HG02870 (cell line): Measurements from ENCODE around the gene GUCD1.
A peak's percentile ranks its signal among the peaks of the same experiment; 100 is the strongest.
"Not testable (repeated sequence)": the region's sequence is repeated elsewhere in the genome, so short reads cannot be mapped to it uniquely, and the experiment has no call there.

Source experiments
- ATAC-seq: cut with Tn5 transposase; IDR thresholded peaks from one replicate; pipeline ENCODE4 v1.9.1; 2021; ENCODE audit warnings: mild to moderate bottlenecking, moderate library complexity; ENCODE audit not compliant: unreplicated experiment

Gene GUCD1

DNA sequence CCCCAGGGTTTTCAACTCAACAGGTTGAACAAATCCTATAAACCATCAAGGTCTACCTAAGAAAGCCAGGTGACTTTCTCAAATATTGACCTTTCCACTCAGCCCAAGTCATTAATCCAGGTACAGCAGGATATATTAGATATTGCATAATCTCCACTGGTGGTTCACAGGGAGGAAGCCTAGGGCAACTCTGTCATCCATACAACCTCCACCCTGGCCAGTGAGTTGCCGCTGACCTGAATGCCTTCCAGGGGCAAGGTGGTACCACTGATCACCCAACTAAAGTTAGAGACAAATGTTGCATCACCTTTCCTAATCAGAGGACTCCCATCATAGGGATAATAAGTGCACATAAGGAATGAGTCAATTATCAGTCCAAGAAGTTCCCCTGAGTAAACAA lies 22.9 kb downstream of the GUCD1 start:
- no peak for ATAC-seq

DNA sequence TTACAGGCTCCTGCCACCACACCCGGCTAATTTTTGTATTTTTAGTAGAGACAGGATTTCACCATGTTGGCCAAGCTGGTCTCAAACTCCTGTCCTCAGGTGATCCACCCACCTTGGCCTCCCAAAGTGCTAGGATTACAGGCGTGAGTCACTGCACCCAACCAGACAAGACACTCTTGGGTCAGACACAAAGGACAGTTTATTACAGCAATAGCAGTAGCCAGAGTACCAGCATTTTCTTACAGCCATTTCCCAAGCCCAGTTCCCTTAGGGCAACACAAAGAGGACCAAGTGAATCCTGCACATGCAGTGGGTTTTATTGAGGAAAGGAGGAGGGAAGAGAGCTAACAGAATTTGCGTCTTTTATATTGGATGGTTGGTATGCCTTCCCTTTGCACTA lies 24.0 kb downstream of the GUCD1 start:
- not testable (repeated sequence) for ATAC-seq

DNA sequence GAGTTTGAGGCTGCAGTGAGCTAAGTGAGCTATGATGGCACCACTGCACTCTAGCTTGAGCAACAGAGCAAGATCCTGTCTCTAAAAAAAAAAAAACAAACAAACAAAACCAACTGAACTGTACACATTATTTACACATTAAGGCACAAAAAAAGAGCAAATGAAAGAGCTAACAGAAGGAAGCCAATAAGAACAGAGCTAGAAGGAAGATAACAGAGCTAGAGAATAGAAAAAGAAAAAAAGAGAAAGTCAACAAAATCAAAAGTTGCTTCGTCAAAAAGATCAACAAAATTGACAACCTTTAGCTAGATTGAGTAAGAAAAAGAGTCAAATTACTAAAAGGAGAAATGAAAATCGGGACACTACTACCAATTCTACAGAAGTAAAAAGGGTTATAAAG lies 25.0 kb downstream of the GUCD1 start:
- ATAC-seq: no peak

- no peak for ATAC-seq
These were observed 28.7 kb downstream of the GUCD1 start for GRCh38 chr22:24526191-24526590.

- peak; percentile 62 for ATAC-seq
These were observed 29.4 kb downstream of the GUCD1 start for GRCh38 chr22:24525416-24526037.

- no peak for ATAC-seq
These were observed 31.1 kb downstream of the GUCD1 start for GRCh38 chr22:24523873-24524272.

DNA sequence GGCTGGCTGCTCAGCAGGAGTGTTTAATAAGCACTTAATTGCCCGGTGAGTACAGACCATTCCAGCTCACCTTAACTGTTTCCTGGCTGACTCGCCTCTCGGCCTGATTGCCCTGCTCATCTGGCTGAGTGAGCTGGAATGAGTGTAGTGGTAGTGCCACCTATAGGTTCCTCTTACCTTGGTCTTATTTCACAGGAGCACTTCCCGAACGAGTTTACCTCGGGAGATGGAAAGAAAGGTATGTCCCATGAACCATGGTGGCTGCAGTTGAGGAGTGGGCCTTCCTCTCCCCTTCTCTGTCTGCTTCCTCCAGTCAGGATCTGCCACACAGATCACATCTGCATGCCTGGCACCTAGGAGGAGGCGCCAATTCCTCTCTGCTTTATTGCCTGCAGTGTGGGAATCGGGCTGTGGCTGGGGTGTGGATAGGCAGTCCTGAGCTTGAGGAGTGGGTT lies 33.1 kb downstream of the GUCD1 start:
- no peak for ATAC-seq

DNA sequence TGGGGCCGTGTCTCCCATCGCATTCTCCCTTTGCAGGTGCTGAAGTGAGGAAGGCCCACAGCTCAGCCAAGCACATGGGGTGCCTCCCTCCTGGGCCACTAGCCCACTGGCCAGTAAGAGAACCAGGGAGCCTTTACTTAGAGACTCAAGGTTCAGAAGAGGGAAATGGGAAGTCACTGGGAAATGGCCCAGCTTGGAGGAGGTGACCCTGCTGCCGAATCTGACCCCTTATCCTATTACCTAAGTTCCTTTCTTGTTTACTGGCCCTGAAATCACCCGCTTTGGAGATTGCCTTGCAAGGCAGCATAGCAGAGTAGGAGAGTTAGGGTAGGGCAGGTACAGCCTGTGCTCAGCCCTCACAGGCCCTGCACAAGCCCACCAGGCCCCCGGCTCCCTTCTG lies 35.4 kb downstream of the GUCD1 start:
- no peak for ATAC-seq

DNA sequence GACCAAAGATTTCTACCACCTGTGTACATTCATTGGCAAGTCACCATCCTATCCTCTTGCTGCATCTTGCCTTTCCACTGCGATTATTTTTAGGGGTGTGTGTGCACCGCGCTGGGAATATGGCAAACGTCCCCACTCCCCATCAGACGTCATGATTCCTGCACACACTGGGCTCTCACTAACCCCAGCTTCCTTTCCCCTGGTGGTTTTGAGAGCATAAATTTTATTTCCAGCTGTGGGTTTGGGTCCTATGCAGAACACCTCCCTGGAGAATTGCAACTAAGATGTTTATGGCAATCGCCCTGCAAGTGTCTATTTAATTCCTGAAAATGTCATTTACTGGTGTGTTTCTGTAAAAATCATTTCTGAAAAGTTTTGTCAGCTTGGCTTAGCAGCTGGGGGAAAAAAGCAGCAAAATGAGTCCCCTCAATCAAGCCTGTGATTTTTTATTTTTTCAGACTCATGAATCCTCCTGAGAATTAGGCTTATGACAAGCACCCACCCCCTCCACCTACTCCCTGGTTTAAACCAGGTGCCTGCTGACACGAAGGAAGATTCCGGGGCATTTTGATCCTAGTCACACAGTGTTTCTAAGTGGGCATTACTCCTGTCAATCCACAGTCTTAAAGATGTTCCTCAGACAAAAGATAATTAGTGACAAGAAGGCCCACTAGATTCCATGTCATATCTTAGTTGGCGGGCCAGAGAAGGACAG lies 36.0 kb downstream of the GUCD1 start:
- no peak for ATAC-seq

GRCh38 chr22:24518228-24518627 lies 36.7 kb downstream of the GUCD1 start:
- ATAC-seq: no peak

DNA sequence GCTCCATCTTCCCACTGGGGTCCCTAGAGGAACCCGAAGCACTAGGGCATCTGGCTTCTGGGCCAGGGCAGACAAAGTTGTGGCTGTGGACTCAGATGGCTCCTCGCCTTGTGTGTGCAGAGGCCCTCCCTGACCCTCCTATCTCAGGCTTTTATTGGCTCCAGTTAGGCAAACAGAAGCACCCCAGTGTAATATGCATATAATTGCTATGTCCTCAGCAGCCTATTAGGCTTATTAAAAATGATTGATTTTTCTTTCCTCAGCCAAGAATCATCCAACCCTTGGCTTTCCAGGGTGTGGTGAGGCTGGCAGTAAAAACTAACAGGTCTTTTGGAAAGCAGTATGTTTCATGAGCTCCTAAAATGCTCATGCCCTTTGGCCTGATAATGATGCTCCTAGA lies 37.5 kb downstream of the GUCD1 start:
- ATAC-seq: no peak

- ATAC-seq: no peak
These were observed 38.6 kb downstream of the GUCD1 start for GRCh38 chr22:24516301-24516737.

- ATAC-seq: no peak
These were observed 40.0 kb downstream of the GUCD1 start for GRCh38 chr22:24515027-24515338.

- ATAC-seq: no peak
These were observed 40.5 kb downstream of the GUCD1 start for GRCh38 chr22:24514241-24515026.

DNA sequence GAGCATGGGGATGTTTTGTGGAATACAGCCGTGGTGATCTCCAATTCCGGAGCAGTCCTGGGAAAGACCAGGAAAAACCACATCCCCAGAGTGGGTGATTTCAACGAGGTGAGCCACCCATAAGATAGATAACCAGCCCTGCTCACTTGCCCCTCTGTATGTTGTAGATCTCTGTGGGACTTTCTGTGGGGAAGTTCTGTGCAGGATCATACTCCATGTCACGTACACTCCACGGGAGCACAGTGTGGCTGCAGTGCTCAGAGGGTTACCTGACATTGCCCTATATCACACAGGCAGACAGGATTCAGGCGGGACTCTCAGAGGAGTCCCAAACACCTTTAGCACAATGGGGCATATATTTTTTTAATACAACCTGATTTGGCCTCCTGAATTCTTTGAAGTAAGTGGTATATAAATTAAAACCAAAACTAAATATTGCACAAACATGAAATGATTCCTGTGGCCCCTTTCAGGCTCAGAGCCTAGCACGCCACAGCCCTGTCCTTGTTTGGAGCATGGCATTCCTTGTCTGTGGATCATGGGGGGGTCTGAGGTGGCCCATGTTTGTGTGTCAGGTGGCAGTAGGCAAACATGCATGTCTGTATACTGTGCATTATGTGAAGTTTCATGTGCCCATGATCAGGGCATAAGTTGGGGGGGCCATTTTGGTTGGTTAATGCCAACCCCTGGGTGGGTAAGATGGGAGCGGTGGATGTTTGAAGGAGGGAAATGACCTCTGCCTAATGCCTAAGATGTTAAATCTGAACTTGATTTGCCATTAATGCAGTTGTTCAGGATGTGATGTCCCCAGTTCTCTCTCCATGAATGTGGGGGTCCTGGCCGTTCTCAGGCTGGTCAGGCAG lies 41.3 kb downstream of the GUCD1 start:
- no peak for ATAC-seq

DNA sequence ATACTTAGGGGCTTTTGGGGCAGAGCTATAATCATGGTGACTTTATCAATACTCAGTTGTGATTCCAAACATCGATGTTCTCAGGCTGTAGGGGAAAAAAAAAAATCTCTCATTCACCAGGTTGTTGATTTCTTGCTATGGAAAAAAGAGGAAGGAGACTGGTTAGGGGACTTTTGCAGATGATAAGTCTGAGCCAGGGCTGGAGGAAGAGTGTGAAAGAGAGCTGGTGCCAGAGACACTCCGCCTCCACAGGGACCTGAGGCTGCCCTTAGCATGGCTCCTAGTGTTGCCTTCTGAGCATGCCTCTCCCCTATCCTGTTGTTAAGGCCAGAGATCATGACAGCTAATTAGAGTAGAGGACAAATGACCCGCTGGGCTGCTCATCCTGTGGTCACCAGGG lies 42.9 kb downstream of the GUCD1 start:
- ATAC-seq: no peak

DNA sequence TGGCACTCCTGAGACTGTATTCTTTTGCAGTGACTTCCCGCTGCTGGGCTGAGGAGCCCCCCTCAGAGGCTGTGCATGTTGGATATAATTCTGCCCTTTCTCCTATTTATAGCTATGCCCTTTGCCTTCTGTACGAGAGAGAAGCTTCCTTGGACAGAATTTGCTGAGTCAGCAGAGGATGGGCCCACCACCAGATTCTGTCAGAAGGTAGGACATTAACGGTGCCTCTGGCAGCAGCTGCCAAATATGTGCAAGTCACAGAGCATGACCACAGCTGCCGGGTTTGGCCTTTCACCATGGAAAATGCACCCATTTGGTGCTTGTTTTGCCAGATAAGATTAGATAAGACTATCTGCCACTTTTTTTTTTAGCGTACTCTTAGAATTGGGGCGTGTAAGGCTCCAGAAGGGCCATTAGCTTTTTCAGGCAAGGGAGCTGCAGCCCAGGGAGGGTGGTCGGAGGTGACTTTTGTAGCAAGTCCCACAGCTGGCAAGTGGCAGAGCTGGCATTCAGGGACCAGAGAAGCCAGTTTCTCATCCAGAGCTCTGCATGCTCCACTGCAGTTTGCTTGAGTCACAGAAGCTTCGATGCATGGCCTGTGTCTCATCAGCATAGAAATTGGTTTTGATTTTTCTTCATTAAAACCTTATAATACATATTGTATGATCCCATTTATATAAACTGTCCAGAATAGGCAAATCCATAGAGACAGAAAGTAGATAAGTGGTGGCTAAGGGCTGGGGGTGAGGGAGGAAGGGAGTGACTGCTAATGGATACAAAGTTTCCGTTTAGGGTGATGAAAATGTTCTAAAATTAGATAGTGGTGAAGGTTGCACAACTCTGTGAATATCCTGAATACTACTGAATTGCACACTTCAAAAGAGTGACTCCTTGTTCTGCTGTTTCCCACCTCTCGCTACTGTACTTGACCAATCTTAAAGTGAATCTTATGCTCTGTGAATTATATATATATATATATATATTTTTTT lies 44.0 kb downstream of the GUCD1 start:
- no peak for ATAC-seq

GRCh38 chr22:24507716-24508115 lies 47.2 kb downstream of the GUCD1 start:
- no peak for ATAC-seq

DNA sequence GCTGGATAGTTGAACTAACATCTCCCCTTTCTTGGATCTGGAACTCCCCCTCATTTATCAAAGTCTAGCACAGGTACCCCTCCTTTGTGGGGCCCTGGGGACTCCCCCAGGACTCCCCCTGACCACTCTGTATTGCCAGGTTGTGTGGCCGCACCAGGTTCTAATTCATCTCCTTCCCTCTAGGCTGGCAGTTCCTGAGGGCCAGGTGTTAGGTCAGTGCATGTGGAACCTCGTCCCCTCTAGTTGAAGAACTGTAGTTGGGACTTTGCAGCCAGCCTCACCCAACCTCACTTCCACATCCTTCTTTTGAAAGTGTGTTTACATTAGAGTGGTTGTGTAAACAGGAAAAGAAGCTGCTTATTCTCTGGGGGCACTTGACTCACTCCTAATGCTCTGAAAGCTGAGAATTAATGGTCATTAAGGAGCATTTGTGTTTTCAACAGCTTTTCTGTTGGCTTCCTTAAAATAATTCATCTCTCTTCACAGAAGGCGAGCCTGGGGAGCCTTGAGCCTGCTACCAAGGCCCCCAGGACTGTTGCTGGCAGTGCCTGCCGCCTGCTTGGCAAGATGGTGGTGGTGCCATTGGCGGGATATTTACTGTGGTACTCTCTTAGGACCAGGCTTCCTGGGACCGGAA lies 48.0 kb downstream of the GUCD1 start:
- ATAC-seq: no peak
